H9 (cell line): ENCODE measurements around the gene DPT. TPM values are rescaled to one million over a fixed set of nuclear protein-coding genes. Genes with fewer than 3 reads are reported as not detected.

ENCODE experiments used
- DNase-seq: peaks from one replicate; pipeline ENCODE4 v3.0.0-alpha.2; 2017
- H2AFZ ChIP-seq: one replicate; pipeline ENCODE4 v1.6.1; 2013; ENCODE audit warnings: mild to moderate bottlenecking, low read length, control low read depth, moderate library complexity
- H2AK5ac ChIP-seq: 2 replicates; pipeline ENCODE4 v1.6.1; 2013; ENCODE audit warnings: low read length, control low read depth, mixed read lengths; ENCODE audit not compliant: insufficient read length
- H2BK120ac ChIP-seq: one replicate; pipeline ENCODE4 v1.6.1; 2013; ENCODE audit warnings: low read depth, mild to moderate bottlenecking, low read length, control low read depth, inconsistent platforms; ENCODE audit not compliant: poor library complexity, severe bottlenecking
- H2BK12ac ChIP-seq: 2 replicates; pipeline ENCODE4 v1.6.1; 2013; ENCODE audit warnings: low read length, control low read depth, mixed read lengths, low read depth; ENCODE audit not compliant: insufficient read length
- H2BK15ac ChIP-seq: 2 replicates; pipeline ENCODE4 v1.6.1; 2013; ENCODE audit warnings: low read depth, low read length, control low read depth
- H2BK20ac ChIP-seq: one replicate; pipeline ENCODE4 v1.6.1; 2013; ENCODE audit warnings: low read depth, mild to moderate bottlenecking, low read length, control low read depth, inconsistent platforms; ENCODE audit not compliant: poor library complexity, severe bottlenecking
- H2BK5ac ChIP-seq: 2 replicates; pipeline ENCODE4 v1.6.1; 2013; ENCODE audit warnings: low read length, control low read depth, mixed read lengths; ENCODE audit not compliant: insufficient read length
- H3K14ac ChIP-seq: 2 replicates; pipeline ENCODE4 v1.6.1; 2013; ENCODE audit warnings: low read length, control low read depth; ENCODE audit not compliant: insufficient read depth
- H3K18ac ChIP-seq: 2 replicates; pipeline ENCODE4 v1.6.1; 2013; ENCODE audit warnings: low read depth, mild to moderate bottlenecking, mixed read lengths, low read length, control low read depth; ENCODE audit not compliant: insufficient read length
- H3K23ac ChIP-seq: 2 replicates; pipeline ENCODE4 v1.6.1; 2013; ENCODE audit warnings: low read length, control low read depth, mixed read lengths, low read depth; ENCODE audit not compliant: insufficient read length
- H3K23me2 ChIP-seq: 2 replicates; pipeline ENCODE4 v1.6.1; 2013; ENCODE audit warnings: low read depth, mild to moderate bottlenecking, mixed read lengths, low read length, control low read depth; ENCODE audit not compliant: insufficient read length, poor library complexity, severe bottlenecking
- H3K27ac ChIP-seq: 2 replicates; pipeline ENCODE4 v1.5.1; 2013; ENCODE audit warnings: low read length, control low read depth, mixed read lengths, low read depth; ENCODE audit not compliant: insufficient read length
- H3K27me3 ChIP-seq: 2 replicates; pipeline ENCODE4 v1.6.1; 2013; ENCODE audit warnings: low read length, control low read depth, inconsistent platforms; ENCODE audit not compliant: insufficient read depth
- H3K4ac ChIP-seq: 2 replicates; pipeline ENCODE4 v1.6.1; 2013; ENCODE audit warnings: low read depth, mild to moderate bottlenecking, control low read depth, inconsistent platforms, low read length, moderate library complexity
- H3K4me1 ChIP-seq: 2 replicates; pipeline ENCODE4 v1.6.1; 2013; ENCODE audit warnings: low read length, control low read depth, inconsistent platforms; ENCODE audit not compliant: insufficient read depth
- H3K4me2 ChIP-seq: 2 replicates; pipeline ENCODE4 v1.6.1; 2013; ENCODE audit warnings: low read length, control low read depth, mixed read lengths; ENCODE audit not compliant: insufficient read length, insufficient read depth
- H3K56ac ChIP-seq: 2 replicates; pipeline ENCODE4 v1.6.1; 2013; ENCODE audit warnings: low read depth, mild to moderate bottlenecking, mixed read lengths, low read length, control low read depth; ENCODE audit not compliant: insufficient read length
- H3K79me1 ChIP-seq: 2 replicates; pipeline ENCODE4 v1.6.1; 2013; ENCODE audit warnings: low read depth, mild to moderate bottlenecking, moderate library complexity, low read length, control low read depth, inconsistent platforms; ENCODE audit not compliant: insufficient read depth, poor library complexity, severe bottlenecking
- H3K79me2 ChIP-seq: 2 replicates; pipeline ENCODE4 v1.6.1; 2013; ENCODE audit warnings: low read length, control low read depth, inconsistent platforms; ENCODE audit not compliant: insufficient read depth
- H3K9ac ChIP-seq: 2 replicates; pipeline ENCODE4 v1.6.1; 2013; ENCODE audit warnings: low read length, control low read depth, mixed read lengths; ENCODE audit not compliant: insufficient read length; ENCODE audit errors: extremely low read depth
- H3K9me3 ChIP-seq: one replicate; pipeline ENCODE4 v1.6.1; 2013; ENCODE audit warnings: low read depth, low read length, inconsistent platforms; ENCODE audit not compliant: control insufficient read depth
- H3T11ph ChIP-seq: one replicate; pipeline ENCODE4 v1.6.1; 2013; ENCODE audit warnings: mild to moderate bottlenecking, low read length, control low read depth, inconsistent platforms
- H4K20me1 ChIP-seq: one replicate; pipeline ENCODE4 v1.6.1; 2013; ENCODE audit not compliant: control insufficient read depth, insufficient read length, insufficient read depth
- H4K5ac ChIP-seq: 2 replicates; pipeline ENCODE4 v1.6.1; 2013; ENCODE audit warnings: low read depth, mild to moderate bottlenecking, mixed read lengths, low read length, control low read depth; ENCODE audit not compliant: insufficient read length
- H4K8ac ChIP-seq: replicated peaks from 2 replicates; pipeline ENCODE4 v1.6.1; 2013; ENCODE audit warnings: low read length, control low read depth, mixed read lengths, low read depth; ENCODE audit not compliant: insufficient read length
- H4K91ac ChIP-seq: 2 replicates; pipeline ENCODE4 v1.6.1; 2013; ENCODE audit warnings: low read depth, mild to moderate bottlenecking, moderate library complexity, mixed read lengths, low read length, control low read depth; ENCODE audit not compliant: insufficient read length
- H3K27ac Mint-ChIP-seq, 3 experiments: 2 replicates in 2 of 3; 3 replicates in 1 of 3; pipeline ENCODE4 v1.8.0; 2020 to 2021; ENCODE audit warnings: mixed read lengths in 3 of 3, mild to moderate bottlenecking in 1 of 3, moderate library complexity in 1 of 3
- H3K27me3 Mint-ChIP-seq: 2 replicates; pipeline ENCODE4 v1.8.0; 2021; ENCODE audit warnings: low read depth, mild to moderate bottlenecking, moderate library complexity, mixed read lengths
- H3K36me3 Mint-ChIP-seq, 3 experiments: 2 replicates in 2 of 3; 3 replicates in 1 of 3; pipeline ENCODE4 v1.8.0; 2020 to 2021; ENCODE audit warnings: low read depth in 3 of 3, mixed read lengths in 3 of 3; ENCODE audit not compliant: insufficient read depth in 1 of 3
- H3K4me1 Mint-ChIP-seq, 2 experiments: 2 replicates each; pipeline ENCODE4 v1.8.0; 2020; ENCODE audit warnings: mixed read lengths in 2 of 2
- H3K4me3 Mint-ChIP-seq, 2 experiments: 2 replicates in 1 of 2; 3 replicates in 1 of 2; pipeline ENCODE4 v1.8.0; 2020 to 2021; ENCODE audit warnings: mild to moderate bottlenecking in 2 of 2, mixed read lengths in 2 of 2, moderate library complexity in 1 of 2
- H3K9me3 Mint-ChIP-seq, 2 experiments: 2 replicates in 1 of 2; 3 replicates in 1 of 2; pipeline ENCODE4 v1.8.0; 2020; ENCODE audit warnings: mild to moderate bottlenecking in 2 of 2, mixed read lengths in 2 of 2, moderate library complexity in 1 of 2
- WGBS: extraction: QIAGEN DNeasy Blood & Tissue Kit; methylation state at CpG from one replicate; pipeline ENCODE4 v1.1.7; 2013; ENCODE audit warnings: missing lambda C conversion rate, low lambda C conversion rate, mixed read lengths; ENCODE audit not compliant: insufficient read length; ENCODE audit errors: extremely low coverage; 5-methylcytosine and 5-hydroxymethylcytosine counted together
- total RNA-seq: library from RNA; stranded (reverse); gene quantifications from 2 replicates; pipeline ENCODE4 v1.2.1, GENCODE V29; 2021
- TF ChIP-seq, protein P1 (sequence below): fragments of 200-600 bp; sonication (generic); conservative IDR thresholded peaks from 3 replicates; pipeline ENCODE4 v1.8.0; 2021; ENCODE audit warnings: antibody characterized with exemption, mild to moderate bottlenecking

The DPT gene
- total RNA-seq, 1 experiment from 2014 or later = not detected

DNA sequence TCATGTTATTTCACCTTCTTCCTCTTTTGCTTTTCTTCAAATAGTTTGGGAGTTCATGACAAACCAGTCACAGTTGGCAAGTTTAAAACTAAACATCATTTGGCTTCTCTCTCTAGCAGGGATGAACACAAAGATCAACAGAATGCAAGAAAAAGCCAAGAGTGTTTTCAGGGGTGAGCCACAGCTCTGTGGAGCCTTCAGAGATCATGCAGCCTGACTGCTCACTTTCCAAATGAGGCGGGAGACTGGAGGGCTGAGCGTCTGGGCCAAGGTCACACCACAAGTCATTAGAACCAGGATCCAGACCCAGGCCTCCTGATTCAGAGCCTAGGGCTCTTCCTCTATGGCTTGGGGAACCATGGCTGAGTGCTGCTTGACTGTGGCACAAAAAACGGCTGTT lies 2.7 kb downstream of the DPT start:
- H3K27ac ChIP-seq = no peak overlapping the region
- H3K4me1 ChIP-seq = no peaks in the 10 kb centered on the region
- H2BK120ac ChIP-seq = no peak overlapping the region
- no peak overlapping the region; a peak in 1 of 7 replicates for H3K27ac Mint-ChIP-seq
- no peak for DNase-seq
- H4K5ac ChIP-seq = no peak overlapping the region
- H2BK15ac ChIP-seq = no peak overlapping the region
- H3K79me2 ChIP-seq = no peaks in the 10 kb centered on the region
- H2BK5ac ChIP-seq = no peak overlapping the region
- no peak overlapping the region for H2AK5ac ChIP-seq
- H4K20me1 ChIP-seq = no peaks in the 10 kb centered on the region
- no peak overlapping the region for H2BK12ac ChIP-seq
- no peaks in the 10 kb centered on the region; the same call in 1 of the 2 replicates for H3K27me3 ChIP-seq
- no peaks in the 10 kb centered on the region for H3K36me3 Mint-ChIP-seq
- no peak overlapping the region for H2AFZ ChIP-seq
- no CpG with 5 or more reads among the region's 3 CpGs for WGBS
- no peaks in the 10 kb centered on the region for H3K23me2 ChIP-seq
- H3K4ac ChIP-seq = no peak overlapping the region
- no peaks in the 10 kb centered on the region for H3K79me1 ChIP-seq
- no peaks in the 10 kb centered on the region for H3K27me3 Mint-ChIP-seq
- H3K56ac ChIP-seq = no peak overlapping the region
- H3K14ac ChIP-seq = no peak overlapping the region; the same call in 1 of the 2 replicates
- no peak overlapping the region for H4K8ac ChIP-seq
- no peak overlapping the region for H3K4me2 ChIP-seq
- no peaks in the 10 kb centered on the region for H3K4me1 Mint-ChIP-seq
- H3K9me3 Mint-ChIP-seq = no peaks in the 10 kb centered on the region; a peak in 1 of 5 replicates
- H3K23ac ChIP-seq = no peak overlapping the region
- H2BK20ac ChIP-seq = no peak overlapping the region
- TF ChIP-seq, protein P1, sequence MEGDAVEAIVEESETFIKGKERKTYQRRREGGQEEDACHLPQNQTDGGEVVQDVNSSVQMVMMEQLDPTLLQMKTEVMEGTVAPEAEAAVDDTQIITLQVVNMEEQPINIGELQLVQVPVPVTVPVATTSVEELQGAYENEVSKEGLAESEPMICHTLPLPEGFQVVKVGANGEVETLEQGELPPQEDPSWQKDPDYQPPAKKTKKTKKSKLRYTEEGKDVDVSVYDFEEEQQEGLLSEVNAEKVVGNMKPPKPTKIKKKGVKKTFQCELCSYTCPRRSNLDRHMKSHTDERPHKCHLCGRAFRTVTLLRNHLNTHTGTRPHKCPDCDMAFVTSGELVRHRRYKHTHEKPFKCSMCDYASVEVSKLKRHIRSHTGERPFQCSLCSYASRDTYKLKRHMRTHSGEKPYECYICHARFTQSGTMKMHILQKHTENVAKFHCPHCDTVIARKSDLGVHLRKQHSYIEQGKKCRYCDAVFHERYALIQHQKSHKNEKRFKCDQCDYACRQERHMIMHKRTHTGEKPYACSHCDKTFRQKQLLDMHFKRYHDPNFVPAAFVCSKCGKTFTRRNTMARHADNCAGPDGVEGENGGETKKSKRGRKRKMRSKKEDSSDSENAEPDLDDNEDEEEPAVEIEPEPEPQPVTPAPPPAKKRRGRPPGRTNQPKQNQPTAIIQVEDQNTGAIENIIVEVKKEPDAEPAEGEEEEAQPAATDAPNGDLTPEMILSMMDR = no peak
- no peak overlapping the region for H3K18ac ChIP-seq
- H3K9ac ChIP-seq = no peak overlapping the region
- no peak overlapping the region for H3T11ph ChIP-seq
- H3K4me3 Mint-ChIP-seq = no peak overlapping the region
- no peaks in the 10 kb centered on the region for H3K9me3 ChIP-seq
- no peak overlapping the region for H4K91ac ChIP-seq
